GM21723 (cell line): ENCODE data around the gene PCDHA6.
"Not testable (repeated sequence)": the region's sequence is repeated elsewhere in the genome, so short reads cannot be mapped to it uniquely, and the experiment has no call there.

Experiments
- ATAC-seq: cut with Tn5 transposase; IDR thresholded peaks from one replicate; pipeline ENCODE4 v1.9.1; 2021; ENCODE audit warnings: mild to moderate bottlenecking, moderate library complexity; ENCODE audit not compliant: unreplicated experiment

PCDHA6 gene

GRCh38 chr5:140827704-140828361 lies at the start of gene PCDHA6:
TSS of gene PCDHA6 (plus strand) at chr5:140827960. CDS start at chr5:140828092, 132 bp downstream.
- ATAC-seq: no peak

- no peak for ATAC-seq
Measured at GRCh38 chr5:140780512-140780911, 47.2 kb upstream of the PCDHA6 start.

- no peak for ATAC-seq
Measured at GRCh38 chr5:140785905-140786686, 41.7 kb upstream of the PCDHA6 start, which contains the start of gene PCDHA1. TSS of gene PCDHA1 (plus strand) at chr5:140786140.

GRCh38 chr5:140787422-140787821 lies 40.3 kb upstream of the PCDHA6 start:
- not testable (repeated sequence) for ATAC-seq

GRCh38 chr5:140787849-140788504 lies 39.8 kb upstream of the PCDHA6 start:
- ATAC-seq: not testable (repeated sequence)

- no peak for ATAC-seq
Measured at GRCh38 chr5:140791089-140791488, 36.7 kb upstream of the PCDHA6 start.

GRCh38 chr5:140794595-140795258 lies 33.0 kb upstream of the PCDHA6 start, which contains the start of gene PCDHA2:
TSS of gene PCDHA2 (plus strand) at chr5:140794852.
- ATAC-seq: no peak

GRCh38 chr5:140795259-140795641 lies 32.5 kb upstream of the PCDHA6 start:
- no peak for ATAC-seq

GRCh38 chr5:140796072-140796717 lies 31.6 kb upstream of the PCDHA6 start:
- not testable (repeated sequence) for ATAC-seq

GRCh38 chr5:140796718-140797095 lies 31.1 kb upstream of the PCDHA6 start:
- ATAC-seq: no peak

GRCh38 chr5:140800816-140801493 lies 26.8 kb upstream of the PCDHA6 start, which contains the start of gene PCDHA3:
TSS of gene PCDHA3 (plus strand) at chr5:140801057.
- no peak for ATAC-seq

- no peak for ATAC-seq
Measured at GRCh38 chr5:140801494-140801841, 26.3 kb upstream of the PCDHA6 start.

GRCh38 chr5:140802381-140802780 lies 25.4 kb upstream of the PCDHA6 start:
- not testable (repeated sequence) for ATAC-seq

- ATAC-seq: no peak
Measured at GRCh38 chr5:140802781-140803271, 24.9 kb upstream of the PCDHA6 start.

- no peak for ATAC-seq
Measured at GRCh38 chr5:140806834-140807775, 20.7 kb upstream of the PCDHA6 start, which contains the start of gene PCDHA4. TSS of gene PCDHA4 (plus strand) at chr5:140807068.

GRCh38 chr5:140808241-140808888 lies 19.4 kb upstream of the PCDHA6 start:
- not testable (repeated sequence) for ATAC-seq

- ATAC-seq: no peak
Measured at GRCh38 chr5:140808889-140809291, 18.9 kb upstream of the PCDHA6 start.
